ENCODE measurements around the gene ABLIM3.

The ABLIM3 gene

GRCh38 chr5:149219584-149219983 is 78.3 kb downstream of the ABLIM3 start:
- DNase-seq (ENCODE audit: low read depth) = peak; percentile 35

DNA sequence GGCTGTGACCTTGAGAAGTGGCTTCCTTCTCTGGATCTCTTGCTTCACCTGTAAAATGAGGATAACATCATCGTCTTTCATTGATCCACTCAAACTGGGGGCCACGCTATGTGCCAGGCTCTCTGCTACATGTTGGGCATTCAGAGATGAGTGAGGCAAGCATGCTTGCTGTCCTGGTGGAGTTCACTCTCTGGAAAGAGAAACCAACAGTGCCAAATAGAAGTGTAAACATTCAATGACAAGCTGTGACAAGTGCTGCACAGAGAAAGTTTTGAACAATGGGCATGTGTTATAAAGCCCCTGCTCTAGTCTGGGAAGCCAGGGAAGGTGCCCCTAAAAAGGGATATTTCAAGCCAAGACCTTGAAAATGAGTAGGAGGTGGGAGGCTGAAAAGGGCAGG is 79.5 kb downstream of the ABLIM3 start:
- DNase-seq (ENCODE audit: low read depth) = no peak

DNA sequence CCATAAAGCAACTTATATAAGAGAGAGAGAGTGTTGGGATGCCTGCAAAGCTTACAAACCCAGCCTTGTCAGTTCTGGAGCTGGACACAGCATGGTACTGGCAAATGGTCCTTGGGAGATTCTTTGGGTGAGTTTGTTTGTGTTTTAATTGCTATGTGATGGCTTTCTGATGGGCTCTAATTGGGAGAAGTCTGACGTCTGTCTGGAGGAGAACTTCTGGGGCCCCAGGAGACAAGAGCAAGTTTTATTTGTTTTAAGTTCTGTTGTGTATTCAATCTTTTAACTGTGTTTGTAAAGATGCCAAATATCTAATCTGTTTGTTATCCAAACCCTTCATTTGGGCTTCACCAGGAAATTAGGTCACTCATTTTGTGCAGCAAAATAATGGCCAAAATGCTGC is 80.0 kb downstream of the ABLIM3 start:
- DNase-seq (ENCODE audit: low read depth) = peak; percentile 75

DNA sequence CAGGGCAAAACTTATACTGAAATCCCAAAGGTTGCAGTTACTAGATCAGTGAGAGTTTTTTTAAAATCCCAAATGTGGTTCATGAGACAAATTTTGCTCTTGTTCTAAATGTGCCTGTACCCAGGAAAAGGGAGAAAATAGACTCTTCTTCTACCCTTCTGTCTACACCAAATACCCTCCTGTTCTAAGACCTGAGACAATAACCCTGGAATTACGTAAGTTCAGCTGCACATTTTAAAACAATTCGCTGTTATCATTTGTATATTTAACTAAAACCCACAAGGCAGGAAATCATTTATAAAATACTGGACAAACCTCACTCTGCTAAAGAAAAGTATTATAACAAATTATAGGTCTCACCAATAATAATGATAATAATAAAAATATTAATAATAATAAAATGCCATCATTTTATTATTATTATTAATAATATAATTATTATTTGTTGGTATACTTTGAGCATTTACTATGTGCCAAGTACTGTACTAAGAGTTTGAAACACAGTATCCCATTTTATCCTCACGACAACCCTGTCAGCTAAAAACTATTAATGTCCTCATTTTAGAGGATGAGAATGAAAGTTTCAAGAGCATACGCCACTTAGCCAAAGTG is 80.5 kb downstream of the ABLIM3 start:
- peak; percentile 80 for DNase-seq (ENCODE audit: low read depth)

GRCh38 chr5:149223081-149223848 is 82.0 kb downstream of the ABLIM3 start:
- DNase-seq (ENCODE audit: low read depth) = no peak

DNA sequence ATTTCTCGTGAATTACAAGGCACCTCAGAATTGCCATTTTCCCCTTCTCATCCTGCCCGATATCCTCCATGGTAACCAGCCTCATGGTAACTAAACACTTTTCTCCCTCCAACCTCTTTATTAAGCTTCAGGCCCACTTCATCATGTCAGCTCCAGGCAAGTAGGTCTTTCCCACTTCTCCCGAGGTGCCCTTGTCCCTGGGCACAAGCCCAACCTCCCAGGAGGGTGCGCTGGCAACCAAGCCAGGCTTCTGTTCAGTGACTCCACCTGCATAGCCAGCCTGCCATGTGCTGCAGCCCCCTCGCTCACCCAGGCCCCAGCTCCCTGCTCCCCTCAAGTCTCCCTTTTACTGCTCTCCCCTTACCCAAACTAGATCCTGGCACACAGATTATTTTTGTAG is 83.0 kb downstream of the ABLIM3 start:
- no peak for DNase-seq (ENCODE audit: low read depth)

GRCh38 chr5:149227168-149227826 is 86.0 kb downstream of the ABLIM3 start:
- peak; percentile 59 for DNase-seq (ENCODE audit: low read depth)

DNA sequence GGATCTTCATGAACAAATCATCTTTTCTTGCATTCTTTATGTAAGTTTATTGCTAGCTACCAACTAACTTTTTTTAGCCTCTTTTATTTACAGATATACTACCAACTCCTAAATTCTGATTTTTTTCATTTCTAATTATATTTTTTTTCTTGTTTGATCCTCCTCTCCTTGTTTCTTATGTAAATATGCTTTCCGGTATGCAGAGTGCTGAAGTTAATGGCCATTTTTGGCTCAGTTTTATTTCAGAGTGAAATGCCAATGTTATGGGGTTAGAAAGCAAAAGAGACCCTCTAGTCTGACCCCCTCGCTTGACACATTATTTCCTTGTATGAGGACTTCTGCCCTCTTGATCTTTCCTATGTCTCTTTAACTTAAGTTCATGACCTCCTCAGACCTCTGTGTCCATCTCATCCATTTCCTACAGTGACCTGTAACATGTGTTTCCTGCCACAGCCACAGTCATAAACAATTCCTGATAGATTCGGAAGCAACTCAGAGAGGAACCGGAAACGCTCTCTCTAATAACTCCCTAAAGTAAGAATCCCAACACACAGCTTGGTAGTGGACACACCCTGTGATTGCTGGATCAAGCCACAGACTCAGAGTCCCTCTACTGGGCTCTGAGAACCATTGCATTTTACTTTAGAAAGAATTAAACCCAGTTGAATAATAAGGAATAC is 87.5 kb downstream of the ABLIM3 start:
- DNase-seq (ENCODE audit: low read depth) = peak; percentile 82

GRCh38 chr5:149229298-149229937 is 88.1 kb downstream of the ABLIM3 start:
- DNase-seq (ENCODE audit: low read depth) = no peak

DNA sequence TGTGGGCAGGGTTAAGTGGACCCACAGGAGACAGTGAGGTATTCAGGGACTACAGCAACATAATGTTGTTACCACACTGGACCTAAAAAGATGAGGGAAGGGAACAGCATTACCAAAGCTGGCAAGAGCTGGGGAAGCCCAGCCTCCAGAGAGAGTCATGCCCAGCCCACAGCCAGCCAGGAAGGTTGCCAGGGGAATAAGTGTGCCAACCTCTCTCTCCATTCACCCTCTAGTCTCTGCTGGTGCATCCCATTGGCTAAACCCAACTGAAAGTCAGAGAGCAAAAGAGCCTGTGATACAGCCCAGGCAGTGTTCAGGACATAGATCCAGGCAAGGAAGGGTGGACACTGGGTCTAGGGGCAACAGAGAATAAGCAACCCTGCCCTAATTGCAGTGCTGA is 94.5 kb downstream of the ABLIM3 start:
- no peak for DNase-seq (ENCODE audit: low read depth)

- no peak for DNase-seq (ENCODE audit: low read depth)
Measured at GRCh38 chr5:149237662-149238061, 96.4 kb downstream of the ABLIM3 start.

GRCh38 chr5:149238540-149238939 is 97.2 kb downstream of the ABLIM3 start:
- no peak for DNase-seq (ENCODE audit: low read depth)

GRCh38 chr5:149239917-149240316 is 98.6 kb downstream of the ABLIM3 start:
- DNase-seq (ENCODE audit: low read depth) = no peak

- no peak for DNase-seq (ENCODE audit: low read depth)
Measured at GRCh38 chr5:149240354-149240998, 99.2 kb downstream of the ABLIM3 start.

- no peak for DNase-seq (ENCODE audit: low read depth)
Measured at GRCh38 chr5:149242339-149242738, 101.0 kb downstream of the ABLIM3 start.

GRCh38 chr5:149246906-149247305 is 105.6 kb downstream of the ABLIM3 start:
- no peak for DNase-seq (ENCODE audit: low read depth)

GRCh38 chr5:149247726-149248125 is 106.4 kb downstream of the ABLIM3 start:
- no peak for DNase-seq (ENCODE audit: low read depth)

GRCh38 chr5:149251546-149251945 is 110.3 kb downstream of the ABLIM3 start:
- DNase-seq (ENCODE audit: low read depth) = no peak

- DNase-seq (ENCODE audit: low read depth) = peak; percentile 29
Measured at GRCh38 chr5:149254506-149254905, 113.2 kb downstream of the ABLIM3 start.

GRCh38 chr5:149256451-149256850 is 115.2 kb downstream of the ABLIM3 start:
- DNase-seq (ENCODE audit: low read depth) = peak; percentile 52

DNA sequence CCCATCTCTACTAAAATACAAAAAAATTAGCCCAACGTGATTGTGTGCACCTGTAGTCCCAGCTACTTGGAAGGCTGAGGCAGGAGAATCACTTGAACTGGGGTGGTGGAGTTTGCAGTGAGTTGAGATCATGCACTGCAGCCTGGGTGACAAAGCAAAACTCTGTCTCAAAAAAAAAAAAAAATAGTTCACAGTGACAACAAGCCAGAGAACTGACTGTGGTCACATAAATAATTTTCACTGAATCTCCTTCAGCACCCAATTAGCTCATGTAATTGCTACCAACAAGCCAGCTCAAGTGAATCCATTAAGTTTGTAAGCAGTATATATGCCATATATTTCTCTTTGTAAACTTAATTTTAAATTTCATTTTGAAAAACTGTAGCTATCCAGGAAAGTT is 115.8 kb downstream of the ABLIM3 start:
- no peak for DNase-seq (ENCODE audit: low read depth)
